Effector memory CD8-positive, alpha-beta T cell (primary cell): ENCODE data around the gene BFAR.
"Not testable (repeated sequence)": the region's sequence is repeated elsewhere in the genome, so short reads cannot be mapped to it uniquely, and the experiment has no call there.

Experiments
- ATAC-seq: fragments of 150-1000 bp; cut with Tn5 transposase; replicated peaks from 2 replicates; pipeline ENCODE4 v1.10.0; 2021; ENCODE audit warnings: mild to moderate bottlenecking, moderate library complexity
- DNase-seq, 3 experiments: peaks; one replicate each; pipeline ENCODE4 v3.0.0; 2021
- H3K27ac Mint-ChIP-seq, 2 donors: one replicate each; pipeline ENCODE4 v1.8.0; 2022; ENCODE audit warnings: mild to moderate bottlenecking in 2 of 2, mixed read lengths in 2 of 2, moderate library complexity in 2 of 2
- H3K27me3 Mint-ChIP-seq, 2 donors: one replicate each; pipeline ENCODE4 v1.8.0; 2022; ENCODE audit warnings: mixed read lengths in 2 of 2
- H3K36me3 Mint-ChIP-seq: one replicate; pipeline ENCODE4 v1.8.0; 2022; ENCODE audit warnings: mild to moderate bottlenecking, moderate library complexity, mixed read lengths; ENCODE audit not compliant: insufficient read depth
- H3K4me1 Mint-ChIP-seq, 2 donors: one replicate each; pipeline ENCODE4 v1.8.0; 2022; ENCODE audit warnings: low read depth in 2 of 2, mixed read lengths in 2 of 2
- H3K4me3 Mint-ChIP-seq, 2 donors: one replicate each; pipeline ENCODE4 v1.8.0; 2022; ENCODE audit warnings: mild to moderate bottlenecking in 2 of 2, mixed read lengths in 2 of 2, moderate library complexity in 2 of 2
- H3K9me3 Mint-ChIP-seq, 2 donors: one replicate each; pipeline ENCODE4 v1.8.0; 2022; ENCODE audit warnings: mixed read lengths in 2 of 2

The BFAR gene

DNA sequence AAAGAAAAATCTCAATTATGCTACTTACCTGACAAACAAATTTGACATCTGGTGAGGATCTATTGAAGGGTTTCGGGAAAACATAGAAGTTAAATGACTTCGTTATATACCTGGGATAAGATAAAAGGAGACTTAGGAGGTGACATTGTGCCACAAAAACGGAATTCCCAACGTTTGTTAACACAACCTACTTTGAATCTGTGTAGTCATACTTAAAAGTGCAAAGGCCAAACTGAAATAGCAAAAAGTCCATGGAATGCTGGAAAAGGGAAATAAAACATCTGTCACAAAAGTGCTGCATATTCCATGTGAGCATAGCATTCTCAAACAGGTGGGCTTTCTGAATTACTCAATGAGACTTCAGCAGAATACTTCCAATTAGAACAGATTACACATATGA is 5.7 kb upstream of the BFAR start:
- H3K27ac Mint-ChIP-seq, result peak overlapping the region in 1 of 2 donors; percentile 69

DNA sequence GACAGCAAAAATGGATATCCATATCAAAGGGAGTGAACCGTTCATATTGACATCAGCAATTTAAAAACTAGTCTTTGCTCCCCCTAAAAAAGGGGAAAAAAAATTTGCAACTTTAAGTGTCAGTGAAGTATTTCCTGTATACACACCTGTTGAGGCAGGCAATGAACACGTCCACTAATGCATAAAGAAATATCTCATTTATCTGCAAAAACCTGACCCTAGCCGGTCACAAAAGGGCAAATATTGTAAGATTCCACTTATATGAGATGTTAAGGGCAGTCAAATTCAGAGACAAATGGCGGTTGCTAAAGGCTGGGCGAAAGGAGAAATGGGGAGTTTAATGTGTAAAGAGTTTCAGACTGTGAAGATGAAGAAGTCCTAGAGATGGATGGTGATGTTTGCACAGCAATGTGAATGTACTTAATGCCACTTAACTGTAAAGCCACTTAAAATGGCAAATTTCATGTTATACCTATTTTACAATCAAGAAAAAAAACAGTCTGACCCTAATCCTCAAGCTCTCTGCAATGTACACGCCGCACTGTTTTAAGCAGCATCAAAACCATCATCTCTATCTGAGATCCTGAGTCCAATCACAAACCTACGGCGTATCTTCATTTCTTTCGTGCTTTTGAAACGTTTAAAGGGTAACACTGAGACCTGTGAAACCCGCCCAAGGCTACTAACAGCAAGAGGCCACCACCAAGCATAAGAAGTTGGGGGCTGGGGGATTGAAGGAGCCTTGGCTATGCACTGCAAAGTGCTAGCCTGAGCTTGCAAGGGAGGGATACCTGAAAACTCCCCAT is 3.7 kb upstream of the BFAR start:
- no peaks in the 10 kb centered on the region for H3K27me3 Mint-ChIP-seq
- peak overlapping the region; percentile 95 to 97 for H3K4me3 Mint-ChIP-seq
- H3K9me3 Mint-ChIP-seq, result peaks cover 2 to 6% of the 10 kb centered on the region in 2 donors
- peaks cover 71% of the 10 kb centered on the region for H3K36me3 Mint-ChIP-seq
- DNase-seq (peak in 1 of 3 experiments; percentile 17), ATAC-seq (no peak)
- peaks cover 26 to 35% of the 10 kb centered on the region in 2 donors for H3K4me1 Mint-ChIP-seq
- peak overlapping the region; percentile 98 to 99 for H3K27ac Mint-ChIP-seq

More for the DNA sequence above, 5.7 kb upstream of the BFAR start:
- DNase-seq (no peak), ATAC-seq (no peak)
- Mint-ChIP-seq H3K4me3 (no peak overlapping the region), H3K27me3 (no peaks in the 10 kb centered on the region), H3K36me3 (peaks cover 74% of the 10 kb centered on the region), H3K4me1 (peaks cover 17 to 30% of the 10 kb centered on the region in 2 donors), H3K9me3 (peaks cover 2 to 6% of the 10 kb centered on the region in 2 donors)

DNA sequence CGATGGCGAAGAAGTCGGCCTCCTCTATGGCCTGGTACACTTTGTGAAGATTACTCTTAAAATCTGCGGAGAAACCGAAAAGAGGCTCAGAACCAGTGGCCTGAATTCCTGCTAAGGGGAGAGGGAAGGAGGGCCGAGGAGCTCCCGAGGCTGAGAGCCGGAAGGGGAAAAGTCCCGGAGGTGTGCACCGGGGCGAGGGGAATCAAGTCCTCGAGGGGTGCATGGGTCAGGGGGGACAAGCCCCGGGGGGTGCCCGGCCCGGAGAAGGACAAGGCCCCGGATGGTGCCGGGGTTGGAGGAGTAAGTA is 3.2 kb upstream of the BFAR start:
- peaks cover 32 to 39% of the 10 kb centered on the region in 2 donors for H3K4me1 Mint-ChIP-seq
- peaks cover 70% of the 10 kb centered on the region for H3K36me3 Mint-ChIP-seq
- no peaks in the 10 kb centered on the region for H3K27me3 Mint-ChIP-seq
- ATAC-seq, result no peak
- DNase-seq, result peak in 1 of 3 experiments; percentile 9
- H3K4me3 Mint-ChIP-seq, result peak overlapping the region; percentile 95 to 97
- peaks cover 2 to 6% of the 10 kb centered on the region in 2 donors for H3K9me3 Mint-ChIP-seq
- H3K27ac Mint-ChIP-seq, result peak overlapping the region; percentile 98 to 99

DNA sequence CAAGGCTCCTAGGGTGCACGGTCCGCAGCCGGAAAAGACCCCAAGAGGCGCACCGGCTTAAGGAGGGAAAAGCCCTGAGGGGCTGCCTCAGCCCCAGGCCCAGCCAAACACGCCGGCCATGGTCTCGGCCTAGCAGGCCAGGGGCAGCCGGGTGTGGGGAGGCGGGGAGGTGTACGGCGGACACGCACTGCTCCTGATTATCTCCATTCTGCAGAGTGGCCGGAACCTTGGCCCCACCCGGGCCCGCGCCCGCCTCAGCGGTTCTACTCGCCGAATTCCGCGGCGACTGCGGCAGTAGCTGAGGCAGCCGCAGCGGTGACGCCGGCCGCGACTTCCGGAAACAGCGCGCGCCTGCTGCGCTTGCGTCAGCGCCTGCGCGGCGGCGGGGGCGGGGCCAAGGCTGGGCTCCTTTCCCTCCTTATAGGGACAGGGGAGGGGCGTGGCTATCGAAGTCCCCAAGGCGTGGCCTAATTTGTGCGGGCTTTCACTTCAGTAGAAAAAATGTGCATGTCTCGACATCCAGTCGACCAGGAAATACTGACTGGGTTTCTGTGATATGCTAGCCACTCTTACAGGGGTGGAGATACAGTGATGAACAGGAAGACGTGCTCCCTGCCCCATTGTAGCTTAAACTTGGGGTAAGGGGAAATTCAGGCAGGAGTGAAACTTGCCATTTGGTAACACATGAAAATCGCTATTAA is 2.7 kb upstream of the BFAR start, which contains the start of gene PARN:
TSS of gene PARN (minus strand) at position 342 of the 701 bp plus-strand sequence. CDS start at position 207, 135 bp downstream.
- ATAC-seq, result peak; percentile 61
- H3K36me3 Mint-ChIP-seq, result peaks cover 66% of the 10 kb centered on the region
- no peaks in the 10 kb centered on the region for H3K27me3 Mint-ChIP-seq
- peaks cover 35 to 44% of the 10 kb centered on the region in 2 donors for H3K4me1 Mint-ChIP-seq
- peak within 1 kb of the TSS; percentile 95 to 97 for H3K4me3 Mint-ChIP-seq
- H3K27ac Mint-ChIP-seq, result peak within 1 kb of the TSS; percentile 98 to 99
- H3K9me3 Mint-ChIP-seq, result peaks cover 2 to 6% of the 10 kb centered on the region in 2 donors
- peak; percentile 96 to 98 (median 98) for DNase-seq

DNA sequence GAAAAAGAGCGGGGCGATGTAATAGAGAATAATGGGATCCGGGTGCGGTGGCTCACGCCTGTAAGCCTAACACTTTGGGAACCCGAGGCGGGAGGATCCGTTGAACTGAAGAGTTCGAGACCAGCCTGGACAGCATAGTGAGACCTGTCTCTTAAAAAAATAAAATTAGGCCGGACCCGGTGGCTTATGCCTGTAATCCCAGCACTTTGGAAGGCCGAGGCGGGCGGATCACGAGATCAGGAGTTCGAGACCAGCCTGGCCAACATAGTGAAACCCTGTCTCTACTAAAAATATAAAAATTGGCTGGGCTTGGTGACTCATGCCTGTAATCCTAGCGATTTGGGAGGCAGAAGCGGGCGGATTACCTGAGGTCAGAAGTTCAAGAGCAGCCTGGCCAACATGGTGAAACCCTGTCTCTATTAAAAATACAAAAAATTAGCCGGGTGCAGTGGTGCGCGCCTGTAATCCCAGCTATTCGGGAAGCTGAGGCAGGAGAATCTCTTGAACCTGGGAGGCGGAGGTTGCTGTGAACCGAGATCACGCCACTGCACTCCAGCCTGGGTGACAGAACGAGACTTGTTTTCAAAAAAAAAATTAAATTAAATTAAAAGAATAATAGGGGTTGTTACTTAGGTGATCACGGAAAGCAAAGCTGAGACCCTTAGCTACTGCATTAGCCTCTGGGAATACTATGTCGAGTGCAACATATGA is 2.0 kb upstream of the BFAR start:
- ATAC-seq, DNase-seq, H3K9me3 Mint-ChIP-seq, H3K27me3 Mint-ChIP-seq: not testable (repeated sequence)
- Mint-ChIP-seq H3K36me3 (peaks cover 59% of the 10 kb centered on the region), H3K4me3 (peak overlapping the region; percentile 95 to 97), H3K4me1 (peaks cover 36 to 48% of the 10 kb centered on the region in 2 donors), H3K27ac (peak overlapping the region; percentile 98 to 99)

DNA sequence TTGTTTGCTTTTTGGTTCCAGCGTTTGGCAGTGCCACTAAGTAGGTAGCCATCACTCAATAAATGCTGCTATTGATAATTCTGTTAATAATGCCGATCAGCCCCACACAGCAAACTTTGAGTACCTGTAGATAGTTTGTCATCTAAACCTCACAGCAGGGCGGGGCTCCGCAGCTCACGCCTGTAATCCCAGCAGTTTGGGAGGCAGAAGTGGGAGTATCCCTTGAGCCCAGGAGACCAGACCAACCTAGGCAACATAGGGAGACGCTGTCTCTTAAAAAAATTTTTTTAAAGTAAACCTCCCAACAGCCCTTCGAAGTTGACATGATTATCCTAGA is 1.6 kb downstream of the BFAR start:
- Mint-ChIP-seq H3K9me3 (peaks cover 2 to 6% of the 10 kb centered on the region in 2 donors), H3K4me3 (peak overlapping the region; percentile 88 to 92), H3K4me1 (peaks cover 39 to 57% of the 10 kb centered on the region in 2 donors), H3K27me3 (no peaks in the 10 kb centered on the region), H3K27ac (peak overlapping the region; percentile 88 to 95), H3K36me3 (peaks cover 50% of the 10 kb centered on the region)
- DNase-seq (no peak), ATAC-seq (no peak)

DNA sequence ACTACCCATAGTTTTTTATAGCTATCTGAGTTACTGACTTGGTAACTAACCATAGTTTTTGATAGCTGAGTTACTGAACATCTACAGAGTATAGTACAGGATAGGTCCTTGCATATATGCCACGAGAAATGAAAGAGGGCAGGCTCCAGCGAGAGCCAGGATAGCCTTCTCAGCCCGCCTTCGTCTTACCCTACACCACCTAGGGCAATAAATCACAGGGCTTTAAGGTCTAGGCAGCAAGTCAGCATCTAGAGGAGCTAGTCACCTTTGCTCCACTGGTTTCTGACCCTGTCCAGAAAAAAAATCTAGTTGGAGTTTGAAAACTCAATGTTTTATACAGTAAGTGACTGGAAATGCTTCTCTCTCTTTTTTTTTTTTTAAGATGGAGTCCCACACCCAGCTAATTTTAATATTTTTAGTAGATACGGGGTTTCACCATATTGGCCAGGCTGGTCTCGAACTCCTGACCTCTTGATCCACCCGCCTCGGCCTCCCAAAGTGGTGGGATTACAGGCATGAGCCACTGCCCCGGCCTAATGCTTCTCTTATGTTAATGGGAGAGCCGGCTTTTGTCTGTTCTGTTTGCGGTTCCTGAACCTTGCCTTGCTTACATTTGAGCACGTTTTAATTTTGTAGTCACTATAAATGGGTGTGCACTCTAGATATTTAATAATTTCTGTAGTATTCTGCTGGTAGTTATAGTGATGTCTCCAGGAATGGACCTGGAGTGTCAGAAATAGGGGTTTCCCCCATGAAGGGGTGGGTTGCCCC is 2.8 kb downstream of the BFAR start:
- Mint-ChIP-seq H3K27me3 (no peaks in the 10 kb centered on the region), H3K27ac (peak overlapping the region; percentile 54 to 84)
- no peak for DNase-seq

DNA sequence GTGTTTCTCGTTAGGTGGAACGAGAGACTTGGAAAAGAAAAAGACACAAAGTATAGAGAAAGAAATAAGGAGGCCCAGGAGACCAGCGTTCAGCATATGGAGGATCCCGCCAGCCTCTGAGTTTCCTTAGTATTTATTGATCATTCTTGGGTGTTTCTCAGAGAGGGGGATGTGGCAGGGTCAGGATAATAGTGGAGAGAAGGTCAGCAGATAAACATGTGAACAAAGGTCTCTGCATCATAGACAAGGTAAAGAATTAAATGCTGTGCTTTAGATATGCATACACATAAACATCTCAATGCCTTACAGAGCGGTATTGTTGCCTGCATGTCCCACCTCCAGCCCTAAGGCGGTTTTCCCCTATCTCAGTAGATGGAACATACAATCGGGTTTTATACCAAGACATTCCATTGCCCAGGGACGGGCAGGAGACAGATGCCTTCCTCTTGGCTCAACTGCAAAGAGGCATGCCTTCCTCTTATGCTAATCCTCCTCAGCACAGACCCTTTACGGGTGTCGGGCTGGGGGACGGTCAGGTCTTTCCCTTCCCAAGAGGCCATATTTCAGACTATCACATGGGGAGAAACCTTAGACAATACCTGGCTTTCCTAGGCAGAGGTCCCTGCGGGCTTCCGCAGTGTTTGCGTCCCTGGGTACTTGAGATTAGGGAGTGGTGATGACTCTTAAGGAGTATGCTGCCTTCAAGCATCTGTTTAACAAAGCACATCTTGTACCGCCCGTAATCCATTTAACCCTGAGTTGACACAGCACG is 3.6 kb downstream of the BFAR start:
- not testable (repeated sequence) for DNase-seq, H3K9me3 Mint-ChIP-seq, H3K27me3 Mint-ChIP-seq, ATAC-seq
- H3K4me1 Mint-ChIP-seq, result peaks cover 37 to 65% of the 10 kb centered on the region in 2 donors
- H3K27ac Mint-ChIP-seq, result peak overlapping the region; percentile 54 to 84
- peak overlapping the region in 1 of 2 donors; percentile 11 for H3K4me3 Mint-ChIP-seq
- H3K36me3 Mint-ChIP-seq, result peaks cover 52% of the 10 kb centered on the region

More for the DNA sequence above, 2.8 kb downstream of the BFAR start:
- Mint-ChIP-seq H3K36me3 (peaks cover 48% of the 10 kb centered on the region), H3K4me1 (peaks cover 38 to 61% of the 10 kb centered on the region in 2 donors), H3K4me3 (peak overlapping the region; percentile 11 to 92), H3K9me3 (peaks cover 0 to under 1% of the 10 kb centered on the region in 2 donors)
- no peak for ATAC-seq

DNA sequence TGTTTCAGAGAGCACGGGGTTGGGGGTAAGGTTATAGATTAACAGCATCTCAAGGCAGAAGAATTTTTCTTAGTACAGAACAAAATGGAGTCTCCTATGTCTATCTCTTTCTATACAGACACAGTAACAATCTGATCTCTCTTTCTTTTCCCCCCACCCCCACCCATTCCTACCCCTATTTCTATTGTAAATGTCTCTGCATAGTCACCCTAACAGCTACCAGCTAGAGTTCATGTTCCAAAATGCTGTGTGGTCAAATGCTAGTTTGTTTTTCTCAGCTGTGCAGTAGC is 4.1 kb downstream of the BFAR start:
- H3K4me3 Mint-ChIP-seq, DNase-seq, H3K9me3 Mint-ChIP-seq, ATAC-seq, H3K27me3 Mint-ChIP-seq: not testable (repeated sequence)
- Mint-ChIP-seq H3K36me3 (peaks cover 48% of the 10 kb centered on the region), H3K27ac (peak overlapping the region in 1 of 2 donors; percentile 84), H3K4me1 (peaks cover 38 to 62% of the 10 kb centered on the region in 2 donors)

DNA sequence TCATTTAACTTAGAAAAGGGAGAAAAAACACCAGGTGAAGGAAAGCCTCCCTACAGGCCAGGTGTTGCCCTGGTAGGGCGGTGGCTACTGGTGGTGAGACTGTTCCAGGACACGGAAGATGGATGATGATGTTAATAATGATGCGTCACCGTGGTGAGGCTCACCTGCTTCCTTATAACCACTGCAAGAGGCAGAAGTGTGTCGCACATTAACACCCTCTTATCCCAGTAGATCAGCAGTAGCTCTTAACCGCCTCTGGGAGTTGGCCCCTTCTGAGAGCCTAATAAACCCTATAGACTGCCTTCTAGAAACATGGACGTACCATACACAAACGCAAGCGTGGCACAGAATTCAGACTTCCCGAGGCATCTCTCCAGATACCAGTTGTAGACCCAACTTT is 7.8 kb downstream of the BFAR start:
- H3K4me3 Mint-ChIP-seq, result no peak overlapping the region
- ATAC-seq, result no peak
- no peaks in the 10 kb centered on the region for H3K27me3 Mint-ChIP-seq
- peak overlapping the region in 1 of 2 donors; percentile 73 for H3K27ac Mint-ChIP-seq
- no peaks in the 10 kb centered on the region for H3K9me3 Mint-ChIP-seq
- H3K36me3 Mint-ChIP-seq, result peaks cover 60% of the 10 kb centered on the region
- peaks cover 18 to 44% of the 10 kb centered on the region in 2 donors for H3K4me1 Mint-ChIP-seq
- DNase-seq, result no peak

DNA sequence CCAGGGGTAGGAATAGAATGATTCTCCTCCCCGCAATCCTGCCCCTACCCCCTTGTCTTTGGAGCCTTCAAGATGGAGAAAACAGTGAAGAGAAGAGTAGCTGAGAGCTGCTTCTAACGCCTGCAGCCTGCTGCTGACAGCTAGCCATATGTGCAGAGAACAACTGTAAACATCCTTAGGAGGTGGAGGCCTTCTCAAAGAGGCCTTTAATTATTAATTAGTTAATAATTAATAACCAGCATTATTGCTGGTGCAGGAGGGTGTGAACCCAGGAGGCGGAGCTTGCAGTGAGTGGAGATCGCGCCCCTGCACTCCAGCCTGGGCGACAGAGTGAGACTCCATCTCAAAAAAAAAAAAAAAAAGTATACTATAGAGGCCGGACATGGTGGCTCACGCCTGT is 8.5 kb downstream of the BFAR start:
- Mint-ChIP-seq H3K9me3 (no peaks in the 10 kb centered on the region), H3K36me3 (peaks cover 66% of the 10 kb centered on the region), H3K27ac (no peak overlapping the region), H3K4me3 (no peak overlapping the region), H3K4me1 (peaks cover 13 to 39% of the 10 kb centered on the region in 2 donors), H3K27me3 (no peaks in the 10 kb centered on the region)
- DNase-seq (no peak), ATAC-seq (no peak)

DNA sequence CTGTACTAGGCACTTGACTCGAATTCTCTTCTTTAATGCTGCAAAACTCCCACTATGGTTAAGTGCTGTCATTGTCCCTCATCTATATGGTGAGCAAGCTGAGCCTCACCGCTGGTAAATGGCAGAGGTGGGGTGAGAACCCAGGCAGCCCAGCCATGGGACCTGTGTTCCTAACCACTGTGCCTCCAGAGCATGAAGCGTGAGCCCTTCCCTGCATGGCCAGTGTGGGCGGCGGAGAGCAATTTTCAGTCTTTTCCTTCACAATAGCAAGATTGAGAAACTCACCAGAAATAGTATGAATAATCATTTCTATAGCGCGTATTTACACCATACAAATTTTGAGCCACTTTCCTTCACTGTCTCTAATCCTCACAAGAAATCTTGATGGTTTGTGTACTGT is 9.2 kb downstream of the BFAR start:
- ATAC-seq (no peak), DNase-seq (no peak)
- Mint-ChIP-seq H3K4me3 (no peak overlapping the region), H3K27ac (peak overlapping the region; percentile 44 to 54), H3K27me3 (no peaks in the 10 kb centered on the region), H3K4me1 (peaks cover 9 to 32% of the 10 kb centered on the region in 2 donors), H3K9me3 (no peaks in the 10 kb centered on the region), H3K36me3 (peaks cover 73% of the 10 kb centered on the region)
